DOHH2 (cell line): ENCODE results near the gene KLK6.

Experiments
- H3F3A ChIP-seq: fragments of 200-600 bp; sonication (generic), shearing (Covaris generic); 2 replicates; pipeline ENCODE4 v1.6.0; 2016; ENCODE audit warnings: antibody characterized with exemption, mild to moderate bottlenecking; ENCODE audit not compliant: control insufficient read depth, insufficient read depth
- H3K27ac ChIP-seq: fragments of 200-600 bp; sonication (generic); 2 replicates; pipeline ENCODE4 v1.5.1; 2014; ENCODE audit warnings: low read depth, mild to moderate bottlenecking, low read length, moderate library complexity
- H3K27me3 ChIP-seq: fragments of 200-600 bp; sonication (generic); 2 replicates; pipeline ENCODE4 v1.6.1; 2014; ENCODE audit warnings: mild to moderate bottlenecking, low read length, mixed read lengths; ENCODE audit not compliant: control insufficient read depth
- H3K36me3 ChIP-seq: fragments of 200-600 bp; sonication (generic); 2 replicates; pipeline ENCODE4 v1.6.1; 2014; ENCODE audit warnings: mild to moderate bottlenecking, low read length, moderate library complexity, mixed read lengths; ENCODE audit not compliant: control insufficient read depth
- H3K4me1 ChIP-seq: fragments of 200-600 bp; sonication (generic); 2 replicates; pipeline ENCODE4 v1.6.1; 2014; ENCODE audit warnings: mild to moderate bottlenecking, low read length, mixed read lengths; ENCODE audit not compliant: control insufficient read depth
- H3K4me2 ChIP-seq: fragments of 200-600 bp; sonication (generic); 2 replicates; pipeline ENCODE4 v1.6.0; 2014; ENCODE audit warnings: mild to moderate bottlenecking, low read length, moderate library complexity
- H3K4me3 ChIP-seq: fragments of 200-600 bp; sonication (generic); 2 replicates; pipeline ENCODE4 v1.5.1; 2014; ENCODE audit warnings: mild to moderate bottlenecking, low read length, mixed read lengths
- H3K79me2 ChIP-seq: fragments of 200-600 bp; sonication (generic); 2 replicates; pipeline ENCODE4 v1.6.1; 2014; ENCODE audit warnings: mild to moderate bottlenecking, low read length, mixed read lengths; ENCODE audit not compliant: control insufficient read depth
- H3K9me2 ChIP-seq: fragments of 200-600 bp; sonication (generic); replicated peaks from 2 replicates; pipeline ENCODE4 v1.6.1; 2014; ENCODE audit warnings: mild to moderate bottlenecking, low read length, mixed read lengths; ENCODE audit not compliant: control insufficient read depth
- H3K9me3 ChIP-seq: fragments of 200-600 bp; sonication (generic); 2 replicates; pipeline ENCODE4 v1.6.1; 2014; ENCODE audit warnings: antibody characterized with exemption, low read length, mixed read lengths; ENCODE audit not compliant: control insufficient read depth, insufficient read depth
- H4K20me1 ChIP-seq: fragments of 200-600 bp; sonication (generic); 2 replicates; pipeline ENCODE4 v1.6.0; 2014; ENCODE audit warnings: low read depth, mild to moderate bottlenecking, antibody characterized with exemption, low read length, moderate library complexity; ENCODE audit not compliant: control insufficient read depth, insufficient read depth
- CTCF ChIP-seq: fragments of 200-600 bp; sonication (generic); IDR thresholded peaks from one replicate; pipeline ENCODE4 v1.5.1; 2014; ENCODE audit warnings: antibody characterized with exemption, mild to moderate bottlenecking, low read depth, low read length; ENCODE audit not compliant: poor library complexity, severe bottlenecking
- EZH2phosphoT487 ChIP-seq: fragments of 200-600 bp; sonication (generic); IDR thresholded peaks from 2 replicates; pipeline ENCODE4 v1.6.1; 2017; ENCODE audit warnings: borderline replicate concordance, mild to moderate bottlenecking, antibody characterized with exemption, low read length, moderate library complexity, mixed read lengths

Gene KLK6

GRCh38 chr19:50967929-50968715 lies 1.3 kb downstream of the KLK6 start:
- H3K27ac ChIP-seq: no peak overlapping the region
- H3K79me2 ChIP-seq: no peaks in the 10 kb centered on the region
- no peaks in the 10 kb centered on the region for H3K27me3 ChIP-seq
- H3K4me1 ChIP-seq: no peaks in the 10 kb centered on the region
- H3K4me2 ChIP-seq: no peak overlapping the region
- H3K9me3 ChIP-seq: no peaks in the 10 kb centered on the region
- no peaks in the 10 kb centered on the region for H4K20me1 ChIP-seq
- no peaks in the 10 kb centered on the region for H3F3A ChIP-seq
- no peak overlapping the region for H3K4me3 ChIP-seq
- H3K9me2 ChIP-seq: no peaks in the 10 kb centered on the region
- no peaks in the 10 kb centered on the region for H3K36me3 ChIP-seq
- TF ChIP-seq CTCF: no peak
- TF ChIP-seq EZH2phosphoT487: no peak

GRCh38 chr19:50964266-50964665 lies 5.1 kb downstream of the KLK6 start:
- no peak overlapping the region for H3K27ac ChIP-seq
- no peaks in the 10 kb centered on the region for H3K27me3 ChIP-seq
- no peaks in the 10 kb centered on the region for H3K9me2 ChIP-seq
- H3F3A ChIP-seq: no peaks in the 10 kb centered on the region
- H3K4me2 ChIP-seq: no peak overlapping the region
- H3K4me1 ChIP-seq: no peaks in the 10 kb centered on the region
- H4K20me1 ChIP-seq: no peaks in the 10 kb centered on the region
- no peaks in the 10 kb centered on the region for H3K36me3 ChIP-seq
- TF ChIP-seq EZH2phosphoT487 (no peak), CTCF (no peak)
- no peak overlapping the region for H3K4me3 ChIP-seq
- H3K79me2 ChIP-seq: no peaks in the 10 kb centered on the region
- H3K9me3 ChIP-seq: peaks cover 8% of the 10 kb centered on the region; the same call in 1 of the 2 replicates

- Histone ChIP-seq H3K4me1 (no peaks in the 10 kb centered on the region), H4K20me1 (no peaks in the 10 kb centered on the region), H3K4me3 (no peak overlapping the region), H3K27me3 (no peaks in the 10 kb centered on the region), H3K9me3 (peaks cover 8% of the 10 kb centered on the region; the same call in 1 of the 2 replicates), H3K9me2 (no peaks in the 10 kb centered on the region), H3F3A (no peaks in the 10 kb centered on the region), H3K79me2 (no peaks in the 10 kb centered on the region), H3K4me2 (no peak overlapping the region), H3K36me3 (no peaks in the 10 kb centered on the region), H3K27ac (no peak overlapping the region)
- TF ChIP-seq EZH2phosphoT487 (no peak), CTCF (no peak)
These were observed 6.0 kb downstream of the KLK6 start for GRCh38 chr19:50963381-50963780.
